HG03575 (cell line): ENCODE data around the gene TBCEL.

Experiments
- ATAC-seq: cut with Tn5 transposase; IDR thresholded peaks from one replicate; pipeline ENCODE4 v1.9.1; 2021; ENCODE audit not compliant: unreplicated experiment, insufficient number of reproducible peaks, low FRiP score; ENCODE audit errors: extremely low read depth

TBCEL gene

DNA sequence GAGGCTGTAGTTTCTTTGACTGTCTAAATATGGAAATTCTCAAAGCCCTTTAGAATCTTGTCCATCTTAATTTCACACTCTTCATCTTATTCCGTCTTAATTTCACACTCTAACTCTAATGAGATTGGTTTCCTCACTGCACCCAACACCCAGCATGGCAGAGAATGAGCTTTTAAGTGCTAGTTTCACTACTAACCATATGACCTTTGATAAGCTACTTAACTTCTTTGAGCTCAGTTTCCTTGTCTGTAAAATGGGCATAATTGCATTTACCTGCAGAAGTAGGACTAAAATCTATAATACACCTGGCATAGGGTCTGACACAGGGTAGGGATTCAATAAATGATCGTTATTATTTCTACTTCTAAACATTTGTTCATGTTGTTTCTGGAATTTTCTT lies 30.4 kb downstream of the TBCEL start:
- no peak for ATAC-seq

DNA sequence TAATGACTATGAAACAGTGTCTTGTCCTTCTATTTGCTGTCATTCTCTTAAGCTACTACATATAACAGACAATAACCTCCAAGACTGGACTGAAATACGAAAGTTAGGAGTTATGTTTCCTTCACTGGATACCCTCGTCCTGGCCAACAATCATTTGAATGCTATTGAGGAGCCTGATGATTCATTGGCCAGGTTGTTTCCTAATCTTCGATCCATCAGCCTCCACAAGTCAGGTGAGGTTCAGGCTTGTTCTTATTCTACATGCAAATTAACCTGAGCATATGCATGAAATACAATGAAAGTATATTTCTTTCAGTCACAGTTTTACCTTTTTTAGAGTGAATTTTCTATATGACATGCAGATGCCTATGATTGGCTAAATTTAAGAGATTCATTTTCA lies 31.2 kb downstream of the TBCEL start:
- no peak for ATAC-seq

DNA sequence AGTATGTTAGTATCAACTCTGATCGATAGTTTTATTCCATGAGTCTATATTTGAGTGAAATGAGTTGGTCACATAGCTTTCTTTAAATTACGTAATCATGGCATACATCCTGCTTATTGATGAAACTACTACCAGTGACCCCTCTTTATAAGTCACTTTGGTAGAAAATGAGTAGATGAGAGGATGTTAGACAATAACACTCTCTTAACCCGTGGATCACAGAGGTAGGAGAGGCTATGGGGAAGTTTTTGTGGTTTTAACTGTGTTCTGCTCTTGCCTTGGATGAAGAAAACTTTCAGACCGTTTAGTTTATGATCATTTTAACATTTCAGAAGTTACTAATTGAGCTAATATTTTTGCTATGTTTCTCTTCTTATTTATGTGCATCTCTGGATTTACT lies 34.0 kb downstream of the TBCEL start:
- no peak for ATAC-seq

DNA sequence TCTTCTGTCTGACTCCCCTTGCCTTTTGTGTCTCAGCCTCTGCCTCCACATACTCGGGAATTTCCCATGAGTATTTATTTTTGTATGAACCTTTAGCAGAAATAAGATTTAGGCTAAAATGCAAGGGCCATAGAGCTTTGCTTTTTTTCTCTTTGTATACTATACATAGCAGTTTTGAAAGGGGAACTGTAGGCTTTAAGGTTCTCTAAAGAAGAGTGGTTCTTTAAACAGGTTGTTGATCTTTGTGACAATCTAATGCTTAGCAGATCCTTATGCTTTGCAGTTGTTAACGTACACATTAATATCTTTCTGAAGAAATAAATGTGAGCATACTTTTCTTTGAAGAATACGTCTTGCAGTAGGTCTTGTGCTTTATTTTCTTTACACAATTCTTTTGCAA lies 35.0 kb downstream of the TBCEL start:
- ATAC-seq, result no peak

DNA sequence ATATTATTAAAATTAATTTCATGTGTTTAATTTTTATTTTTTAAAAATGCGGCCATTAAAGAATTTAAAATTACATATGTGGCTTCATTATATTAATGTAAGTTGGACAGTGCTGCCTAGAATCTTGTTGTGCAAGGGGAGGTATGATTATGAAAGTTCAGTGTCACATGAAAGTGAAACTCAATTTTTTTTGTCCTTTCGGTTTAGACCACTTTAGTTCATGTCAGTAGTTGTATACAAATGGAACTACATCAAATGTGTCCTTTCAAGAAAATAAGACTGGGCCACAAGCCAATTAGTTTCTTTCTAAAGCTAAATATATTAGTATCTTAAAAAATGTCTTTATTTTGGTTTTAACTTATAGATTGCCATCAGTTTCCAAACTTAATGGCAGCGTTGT lies 35.7 kb downstream of the TBCEL start:
- ATAC-seq, result peak; percentile 98

DNA sequence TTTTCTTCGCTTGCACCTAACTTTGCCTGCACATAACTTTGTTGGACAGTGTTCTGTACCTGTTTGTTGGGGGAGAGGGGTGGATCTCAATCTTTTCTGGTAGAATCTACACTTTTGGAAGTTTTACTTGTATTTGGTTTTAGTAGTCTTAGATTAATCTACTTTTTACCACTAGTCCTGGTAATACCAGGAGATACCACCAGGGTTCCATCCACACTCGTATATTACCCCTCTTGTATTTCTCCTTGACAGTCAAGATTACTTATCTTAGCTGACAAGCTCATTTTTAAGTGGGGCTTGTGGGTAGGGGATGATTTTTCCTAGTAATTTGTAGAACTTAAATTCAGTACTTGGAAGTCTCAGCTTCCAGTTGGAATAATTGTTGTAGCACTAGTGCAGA lies 39.8 kb downstream of the TBCEL start:
- ATAC-seq, result no peak

- ATAC-seq, result no peak
These were observed 42.7 kb downstream of the TBCEL start for GRCh38 chr11:121066623-121067022.

DNA sequence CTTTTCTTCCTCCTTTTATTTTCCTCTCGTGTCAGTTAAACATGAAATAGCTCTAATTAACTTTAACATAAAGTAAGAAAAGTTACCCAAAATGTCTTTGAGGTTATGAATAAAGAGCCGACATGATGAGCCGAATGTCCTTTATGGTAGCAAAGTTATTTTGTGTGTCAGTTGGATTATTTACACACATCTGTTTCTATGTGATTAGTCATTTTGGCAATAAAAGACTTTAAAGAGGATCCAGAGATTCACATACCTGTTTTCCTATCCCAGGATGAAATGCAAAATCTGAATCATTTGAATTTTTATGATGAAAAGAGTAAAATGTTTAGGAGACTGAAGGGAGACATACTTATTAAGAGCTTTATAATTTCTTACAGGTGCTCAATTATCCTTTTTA lies 43.1 kb downstream of the TBCEL start:
- no peak for ATAC-seq

GRCh38 chr11:121067453-121067852 lies 43.6 kb downstream of the TBCEL start:
- ATAC-seq, result no peak

DNA sequence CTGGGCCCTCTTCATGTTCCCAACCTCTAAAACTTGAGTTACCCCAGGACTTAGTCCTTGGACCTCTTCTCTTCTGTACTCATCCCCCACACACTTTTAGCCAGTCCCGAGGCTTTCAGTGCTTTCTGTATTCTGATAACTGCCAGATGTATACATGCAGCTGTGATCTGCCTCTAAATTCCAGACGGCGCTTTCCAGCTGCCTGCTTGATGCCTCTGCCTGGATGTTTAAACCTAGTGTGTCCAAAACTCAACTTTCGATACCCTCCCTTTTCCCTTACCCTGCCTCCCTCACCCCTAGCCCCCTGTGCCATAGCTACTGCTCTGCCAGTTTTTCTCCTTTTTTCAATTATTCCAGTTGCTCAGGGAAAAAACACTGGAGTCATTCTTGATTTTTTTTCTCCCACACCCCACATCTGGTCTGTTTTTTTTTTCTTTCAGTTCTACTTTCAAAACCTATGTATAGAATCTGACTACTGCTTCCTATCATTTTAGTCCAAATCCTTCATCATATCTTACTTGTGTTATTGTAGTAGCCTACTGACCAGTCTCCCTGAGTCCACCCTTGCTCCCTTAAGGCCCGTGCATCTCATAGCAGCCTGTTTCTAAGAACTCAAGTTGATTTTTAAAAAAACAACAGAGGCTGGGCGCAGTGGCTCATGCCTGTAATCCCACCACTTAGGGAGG lies 44.2 kb downstream of the TBCEL start:
- no peak for ATAC-seq

DNA sequence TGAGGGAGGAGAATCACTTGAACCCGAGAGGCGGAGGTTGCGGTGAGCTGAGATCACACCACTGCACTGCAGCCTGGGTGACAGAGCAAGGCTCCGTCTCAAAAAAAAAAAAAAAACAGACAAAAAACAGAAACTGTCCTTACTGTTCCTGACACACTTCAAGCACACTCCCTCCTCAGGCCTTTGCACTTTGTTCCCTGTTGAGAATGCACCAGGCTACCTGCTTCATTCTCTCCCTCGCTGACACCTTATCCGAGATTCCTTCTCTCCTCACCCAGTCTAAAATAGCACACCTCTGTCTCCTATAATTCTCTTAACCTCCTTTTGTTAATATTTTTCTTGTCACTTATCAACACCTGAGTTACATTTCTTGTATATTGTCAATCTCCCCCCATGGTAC lies 44.9 kb downstream of the TBCEL start:
- ATAC-seq, result no peak

DNA sequence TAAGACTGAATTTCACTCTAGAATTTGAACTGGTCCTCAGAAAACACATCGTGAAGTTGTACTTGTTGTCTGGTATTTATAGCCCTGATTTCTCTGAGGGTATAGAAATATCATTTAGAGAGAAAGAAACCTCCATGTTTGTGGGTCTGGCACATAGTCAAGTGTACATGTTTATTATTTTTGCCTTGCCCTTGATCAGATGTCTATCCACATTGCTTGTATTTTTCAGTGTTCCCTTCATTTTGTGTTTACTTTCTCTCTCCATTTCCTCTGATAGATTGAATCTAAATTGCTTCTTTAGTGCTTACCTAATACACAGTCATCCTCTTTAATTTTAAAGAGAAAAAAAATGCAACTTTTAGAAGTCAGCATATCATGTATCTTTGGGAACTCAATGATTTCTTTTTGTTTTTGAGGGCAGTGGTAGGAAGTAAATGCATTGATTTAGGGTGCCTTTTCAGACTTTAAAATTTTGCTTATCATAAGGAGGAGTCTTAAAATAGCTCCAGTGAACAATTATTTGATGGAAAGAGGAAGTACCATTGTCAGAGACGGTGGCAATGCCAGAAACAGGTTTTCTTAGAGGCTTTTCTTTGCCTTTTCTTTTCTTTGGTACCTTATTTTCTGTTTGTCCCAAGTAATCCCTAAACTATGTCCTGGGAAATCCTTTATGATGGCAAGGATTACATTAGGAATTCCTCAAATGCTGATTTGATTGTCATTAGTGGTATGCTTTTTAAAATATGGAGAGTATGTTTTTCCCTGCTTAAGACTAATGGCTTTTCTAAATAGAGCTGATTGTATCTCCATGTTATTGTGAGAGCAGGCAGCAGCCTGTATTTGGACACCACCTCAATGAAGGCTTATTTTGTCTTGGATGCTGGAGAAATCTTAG lies 47.3 kb downstream of the TBCEL start:
- ATAC-seq, result no peak

GRCh38 chr11:121071846-121072450 lies 48.0 kb downstream of the TBCEL start:
- ATAC-seq, result no peak

DNA sequence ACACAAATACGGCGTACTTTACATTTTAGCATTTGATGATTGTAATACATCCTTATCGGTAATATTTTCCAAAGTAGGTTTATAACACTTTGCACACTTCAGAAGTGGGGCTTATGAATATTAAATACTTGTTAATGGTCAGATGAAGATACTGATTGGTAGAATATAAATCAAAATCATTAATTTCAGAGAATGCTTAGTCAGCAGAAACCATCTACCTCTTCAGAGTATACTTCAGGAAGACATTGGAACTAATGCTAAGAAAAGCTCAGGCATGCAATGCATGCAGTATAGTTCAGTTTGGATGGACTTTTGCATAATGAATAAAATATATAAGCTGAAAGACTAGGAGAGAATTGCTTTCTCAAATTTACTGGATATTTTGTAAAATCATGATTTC lies 57.4 kb downstream of the TBCEL start:
- ATAC-seq, result no peak

DNA sequence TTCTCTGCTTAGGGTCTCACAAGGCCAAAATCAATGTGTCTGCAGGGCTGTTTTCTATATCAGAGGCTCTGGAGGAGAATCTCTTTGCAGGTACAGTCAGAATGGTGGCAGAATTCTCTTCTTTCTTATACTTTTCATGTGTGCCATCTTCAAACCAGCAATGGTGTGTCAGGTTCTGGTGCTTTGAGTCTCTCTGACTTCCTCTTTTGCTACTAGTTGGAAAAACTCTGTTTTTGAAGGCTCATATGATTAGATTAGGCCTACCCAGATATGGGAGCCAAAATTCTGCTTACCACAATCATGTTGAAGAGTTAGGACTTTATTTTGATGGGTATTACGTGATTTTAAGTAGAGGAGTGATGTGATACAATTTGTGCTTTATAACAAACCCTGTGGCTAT lies 58.3 kb downstream of the TBCEL start:
- ATAC-seq, result no peak

- ATAC-seq, result no peak
These were observed 58.8 kb downstream of the TBCEL start for GRCh38 chr11:121082670-121083069.

- ATAC-seq, result no peak
These were observed 63.0 kb downstream of the TBCEL start for GRCh38 chr11:121086866-121087265.

- no peak for ATAC-seq
These were observed 65.7 kb downstream of the TBCEL start for GRCh38 chr11:121089566-121089965.

DNA sequence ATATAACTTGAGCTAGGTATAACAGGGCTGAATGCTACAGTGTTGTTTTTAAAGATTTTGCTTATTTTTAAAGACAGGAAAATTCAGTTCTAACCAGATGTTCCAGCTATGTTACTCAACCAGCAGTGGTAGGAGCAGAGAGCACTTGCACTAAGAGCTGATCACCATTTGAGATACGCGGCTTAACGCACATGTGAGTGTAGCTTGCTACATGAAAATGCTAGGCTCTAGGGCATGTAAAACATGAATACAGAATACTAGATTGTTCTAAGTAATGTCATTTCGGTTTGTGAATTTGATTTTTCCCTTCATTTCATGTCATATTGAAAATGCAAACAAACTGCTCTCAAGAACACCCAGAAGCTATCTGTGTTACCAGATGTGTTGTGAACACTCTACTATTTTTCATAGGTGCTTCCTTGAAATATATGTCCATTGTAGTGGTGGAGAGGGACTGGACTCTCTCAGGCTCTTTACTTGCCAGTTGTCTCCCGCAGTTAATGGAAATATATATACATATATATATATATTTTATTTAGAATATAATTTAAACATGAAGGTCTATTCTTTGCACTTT lies 66.3 kb downstream of the TBCEL start:
- ATAC-seq, result no peak
